RPMI8226 (cell line): ENCODE data around the gene NCBP2.

ENCODE experiments used
- DNase-seq: peaks from one replicate; pipeline ENCODE4 v3.0.0-alpha.2; 2015

Gene NCBP2

DNA sequence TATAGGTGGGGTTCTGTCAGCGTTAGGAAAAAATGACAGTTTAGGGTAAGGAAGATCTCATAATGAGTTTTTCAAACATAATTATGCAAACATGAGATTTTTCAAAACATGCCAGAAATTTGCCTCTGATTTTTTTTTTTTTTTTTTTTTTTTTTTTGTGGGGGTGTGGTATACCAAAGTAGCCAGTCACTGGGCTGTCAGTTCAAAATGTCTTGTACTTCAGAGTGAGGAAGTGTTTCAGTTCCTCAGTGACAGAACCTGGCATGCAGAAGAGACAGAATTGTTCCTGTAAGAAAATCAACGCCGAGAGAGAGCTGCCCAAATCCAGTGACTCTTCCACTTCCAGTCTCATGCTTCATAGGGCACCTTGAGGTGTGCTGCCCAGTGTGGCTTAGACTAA is 9.7 kb downstream of the NCBP2 start:
- DNase-seq = no peak

DNA sequence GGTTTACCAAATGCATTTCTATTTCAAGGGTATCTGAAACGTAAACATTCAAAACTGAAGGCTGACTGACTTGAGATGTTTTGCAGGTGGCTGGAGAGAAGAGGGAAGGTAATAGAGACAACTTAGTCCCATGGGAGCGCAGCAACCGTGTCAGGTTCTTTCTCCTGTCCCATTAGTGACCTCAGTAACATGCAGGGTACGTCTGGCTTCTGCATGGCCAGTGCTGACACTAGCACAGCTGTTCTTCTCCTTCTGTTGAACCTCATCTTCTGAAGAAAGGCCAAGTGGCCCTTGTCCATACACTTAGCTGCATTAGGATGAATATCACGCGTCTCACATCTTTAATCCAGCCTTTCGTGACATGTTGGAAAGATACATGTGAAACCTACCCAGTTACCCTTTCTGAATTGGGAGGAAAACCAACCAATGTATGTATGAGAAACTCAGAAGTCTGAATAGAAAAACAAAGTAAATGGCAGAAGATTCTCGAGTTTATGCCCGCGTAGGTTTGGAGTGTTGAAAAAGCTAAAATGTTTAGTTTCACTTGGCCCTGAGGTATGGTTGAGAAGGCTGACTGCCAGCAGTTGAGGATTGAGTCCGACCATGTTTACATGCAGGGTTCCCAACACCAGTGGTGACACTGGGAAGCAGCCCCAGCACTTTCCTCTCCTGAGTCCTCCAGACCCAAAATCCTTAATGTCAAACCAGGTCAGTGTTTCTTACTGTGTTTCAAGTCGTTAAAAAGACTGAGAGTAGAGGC is 10.3 kb downstream of the NCBP2 start:
- DNase-seq = no peak

DNA sequence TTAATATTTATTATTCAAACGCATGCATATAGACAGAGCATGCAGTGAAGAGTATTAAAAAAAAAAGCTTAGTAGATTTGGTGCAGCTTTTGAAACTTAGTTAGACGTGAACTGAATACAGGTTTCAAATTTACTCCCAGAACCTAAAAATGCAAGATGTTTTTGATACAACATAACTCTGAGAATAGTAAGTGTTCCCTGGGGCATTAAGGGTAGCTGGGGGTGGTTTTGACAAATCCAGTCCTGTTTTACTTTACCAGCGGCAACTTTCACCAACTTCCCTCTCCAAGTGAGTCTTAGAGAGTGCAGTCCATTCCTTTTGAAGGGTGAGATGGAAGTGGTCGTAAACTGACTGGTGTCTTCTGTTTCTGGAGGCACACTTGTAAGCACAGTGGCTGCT is 11.2 kb downstream of the NCBP2 start:
- no peak for DNase-seq

DNA sequence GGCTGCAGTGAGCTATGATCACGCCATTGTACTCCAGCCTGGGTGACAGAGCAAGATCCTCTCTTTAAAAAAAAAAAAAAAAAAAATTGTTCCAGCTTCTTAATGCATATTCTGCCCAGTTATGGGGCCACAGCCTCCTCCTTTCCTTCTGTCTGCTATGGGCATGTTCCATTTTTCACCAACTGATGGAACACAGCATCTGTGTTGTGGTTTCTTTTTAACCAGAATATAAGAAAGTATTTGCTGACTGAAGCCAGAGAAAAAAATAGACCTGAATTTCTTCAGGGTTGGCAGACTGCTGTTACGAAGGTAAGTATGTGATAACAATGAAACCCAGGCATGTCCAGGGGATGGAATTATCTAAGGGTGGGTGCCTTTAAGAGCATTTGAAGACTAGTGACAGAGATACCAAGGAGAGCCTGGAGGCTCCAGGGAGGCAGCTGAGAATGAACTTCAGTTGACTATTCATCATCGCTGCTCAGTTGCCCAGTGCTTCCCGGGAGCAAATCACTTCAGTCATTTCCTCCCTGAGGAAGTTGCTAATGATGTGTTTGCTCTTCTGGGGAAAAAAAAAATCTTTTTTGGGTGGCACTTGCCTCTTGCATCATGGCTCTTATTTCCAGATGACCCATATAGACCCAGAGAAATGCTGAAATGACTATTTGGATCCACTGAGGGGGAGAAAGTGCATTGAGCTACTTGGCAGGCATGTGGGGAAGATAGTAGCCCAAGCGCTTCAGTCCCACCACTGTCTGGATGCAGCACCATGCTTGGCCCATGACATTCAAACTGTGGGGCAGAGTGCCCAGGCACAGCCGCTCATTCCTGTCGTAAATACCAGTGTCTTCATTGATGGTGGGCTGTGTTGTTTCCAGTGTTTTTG is 14.5 kb downstream of the NCBP2 start:
- DNase-seq = no peak

DNA sequence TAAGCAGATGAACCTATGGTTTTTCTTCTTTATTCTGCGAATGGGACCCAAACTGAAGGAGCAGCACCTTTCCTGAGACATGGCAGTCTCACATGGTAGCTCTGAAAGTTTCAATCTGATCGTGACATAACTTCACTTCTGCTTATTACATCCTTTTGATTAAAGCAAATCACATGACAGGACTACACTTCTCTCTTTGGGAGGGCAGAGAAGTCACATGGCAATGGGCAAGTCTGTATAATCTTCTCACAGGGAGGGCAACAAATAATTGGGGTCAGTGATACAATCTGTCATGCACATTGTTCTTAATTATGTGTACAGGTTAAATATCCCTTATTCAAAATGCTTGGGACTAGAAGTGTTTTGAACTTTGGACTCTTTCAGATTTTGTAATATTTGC is 21.6 kb downstream of the NCBP2 start:
- no peak for DNase-seq

DNA sequence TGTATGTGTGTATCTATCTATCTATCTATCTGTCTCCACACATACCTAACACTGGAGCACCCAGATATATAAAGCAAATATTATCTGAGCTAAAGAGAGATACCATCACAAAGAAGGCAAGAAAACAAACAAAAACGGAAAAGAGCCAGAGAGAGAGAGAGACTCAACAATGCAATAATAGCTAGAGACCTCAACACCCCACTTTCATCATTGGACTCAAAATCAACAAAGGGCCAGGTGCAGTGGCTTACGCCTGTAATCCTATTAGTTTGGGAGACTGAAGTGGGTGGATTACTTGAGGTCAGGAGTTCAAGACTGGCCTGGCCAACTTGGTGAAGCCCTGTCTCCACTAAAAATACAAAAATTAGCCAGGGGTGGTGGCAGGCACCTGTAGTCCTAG is 23.4 kb downstream of the NCBP2 start:
- DNase-seq = no peak

DNA sequence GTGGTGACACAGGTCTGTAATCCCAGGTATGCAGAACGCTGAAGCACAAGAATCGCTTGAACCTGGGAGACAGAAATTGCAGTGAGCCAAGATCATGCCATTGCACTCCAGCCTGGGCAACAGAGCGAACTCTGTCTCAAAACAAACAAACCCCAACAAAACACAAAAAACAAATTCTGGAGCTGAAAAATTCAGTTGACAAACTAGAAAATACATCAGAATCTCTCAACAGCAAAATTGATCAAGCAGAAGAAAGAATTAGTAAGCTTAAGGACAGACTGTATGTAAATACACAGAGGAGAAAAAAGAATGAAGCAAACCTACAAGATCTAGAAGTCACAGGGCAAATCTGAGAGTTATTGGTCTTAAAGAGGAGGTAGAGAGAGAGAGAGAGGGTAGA is 25.3 kb downstream of the NCBP2 start:
- DNase-seq = no peak

DNA sequence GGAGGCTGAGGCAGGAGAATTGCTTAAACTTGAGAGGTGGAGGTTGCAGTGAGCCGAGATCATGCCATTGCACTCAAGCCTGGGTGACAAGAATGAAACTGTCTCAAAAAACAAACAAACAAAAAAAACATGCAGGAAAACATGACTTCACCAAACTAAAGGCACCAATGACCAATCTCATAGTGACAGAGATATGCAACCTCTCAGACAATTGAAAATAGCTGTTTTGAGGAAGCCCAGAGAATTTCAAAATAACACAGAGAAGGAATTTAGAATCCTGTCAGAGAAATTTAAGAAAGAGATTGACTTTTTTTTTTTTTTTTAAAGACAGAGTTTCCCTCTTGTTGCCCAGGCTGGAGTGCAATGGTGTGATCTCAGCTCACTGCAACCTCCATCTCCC is 26.1 kb downstream of the NCBP2 start:
- DNase-seq = no peak

DNA sequence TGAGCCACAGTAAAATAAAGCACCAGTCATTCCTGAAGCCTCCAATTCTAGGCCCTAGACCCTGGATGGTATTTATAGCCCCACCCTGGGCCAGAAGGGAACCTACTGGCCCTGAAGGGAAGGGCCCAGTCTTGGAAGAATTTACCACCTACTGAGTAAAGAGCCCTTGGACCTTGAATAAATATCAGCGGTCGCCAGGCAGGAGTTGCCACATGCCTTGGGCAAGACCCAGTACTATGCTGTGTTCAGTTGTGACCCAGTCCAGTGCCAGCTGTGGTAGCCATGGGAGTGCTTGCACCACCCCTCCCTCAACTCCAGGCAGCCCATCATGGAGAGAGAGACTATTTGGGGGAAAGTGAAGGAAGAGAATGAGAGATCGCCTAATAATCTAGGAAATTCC is 27.0 kb downstream of the NCBP2 start:
- no peak for DNase-seq

DNA sequence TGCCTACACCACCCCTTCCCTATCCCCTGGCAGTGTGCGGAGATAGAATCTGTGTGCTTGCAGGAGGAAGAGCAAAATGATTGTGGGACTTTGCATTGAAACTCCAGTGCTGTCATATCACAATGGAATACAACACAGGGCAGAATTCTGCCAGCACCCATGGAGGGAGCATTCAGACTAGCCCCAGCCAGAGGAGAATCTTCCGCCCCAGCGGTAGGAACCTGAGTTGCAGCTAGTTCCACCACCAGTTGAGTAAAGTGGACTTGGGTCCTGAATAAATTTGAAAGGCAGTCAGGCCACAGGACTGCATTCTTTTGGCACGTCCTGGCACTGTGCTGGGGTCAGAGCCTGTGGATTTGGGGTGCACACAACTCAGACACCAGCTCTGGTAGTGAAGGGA is 27.5 kb downstream of the NCBP2 start:
- DNase-seq = no peak

DNA sequence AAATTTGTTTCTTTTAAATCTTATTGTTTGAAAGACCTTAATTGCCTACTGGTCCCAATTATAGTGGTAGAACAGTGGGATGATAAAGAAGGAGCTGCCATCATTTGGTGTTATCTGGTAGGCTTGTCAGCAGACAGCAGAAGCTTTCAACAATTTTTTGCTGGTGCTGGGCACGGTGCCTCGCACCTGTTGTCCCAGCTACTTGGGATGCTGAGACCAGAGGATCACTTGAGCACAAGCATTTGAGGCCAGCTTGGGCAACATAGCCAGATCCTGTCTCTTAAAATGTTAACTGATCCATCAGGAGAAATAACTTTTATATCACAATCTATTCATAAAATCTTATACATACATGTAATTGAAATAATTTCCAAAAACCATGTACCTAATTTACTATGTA is 38.6 kb downstream of the NCBP2 start:
- DNase-seq = no peak

DNA sequence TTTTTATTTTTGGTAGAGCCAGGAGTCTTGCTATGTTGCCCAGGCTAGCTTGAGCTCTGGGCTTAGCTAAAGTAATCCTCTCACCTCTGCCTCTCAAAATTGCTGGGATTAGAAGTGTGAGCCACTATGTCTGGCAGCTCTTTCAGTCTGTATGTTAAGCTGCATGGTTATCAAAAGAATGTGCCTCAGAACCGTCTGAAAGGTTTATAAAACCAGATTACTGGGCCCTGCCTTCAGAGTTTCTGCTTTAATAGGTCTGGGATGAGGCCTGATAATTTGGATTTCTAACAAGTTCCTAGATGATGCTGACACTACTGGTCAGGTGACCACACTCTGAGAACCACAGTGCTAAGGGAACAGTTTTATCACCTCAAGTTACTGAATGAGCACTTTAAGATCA is 40.0 kb downstream of the NCBP2 start:
- no peak for DNase-seq

DNA sequence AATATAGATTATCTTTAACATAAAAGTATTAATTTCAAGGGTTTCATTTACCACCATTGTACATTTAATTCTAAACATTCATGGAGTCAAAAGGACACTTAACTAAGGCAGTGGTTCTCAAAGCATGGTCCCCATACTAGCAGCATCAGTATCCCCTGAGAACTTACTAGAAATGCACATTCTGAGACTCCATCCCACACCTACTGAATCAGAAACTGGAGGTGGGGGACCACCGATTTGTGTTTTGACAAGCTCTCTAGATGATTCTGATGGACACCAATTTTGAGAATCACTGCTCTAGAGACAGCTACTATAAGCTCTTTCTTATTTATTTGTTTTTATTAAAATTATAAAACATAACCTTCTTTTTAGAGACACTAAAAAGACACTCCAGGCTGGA is 40.6 kb downstream of the NCBP2 start:
- no peak for DNase-seq

DNA sequence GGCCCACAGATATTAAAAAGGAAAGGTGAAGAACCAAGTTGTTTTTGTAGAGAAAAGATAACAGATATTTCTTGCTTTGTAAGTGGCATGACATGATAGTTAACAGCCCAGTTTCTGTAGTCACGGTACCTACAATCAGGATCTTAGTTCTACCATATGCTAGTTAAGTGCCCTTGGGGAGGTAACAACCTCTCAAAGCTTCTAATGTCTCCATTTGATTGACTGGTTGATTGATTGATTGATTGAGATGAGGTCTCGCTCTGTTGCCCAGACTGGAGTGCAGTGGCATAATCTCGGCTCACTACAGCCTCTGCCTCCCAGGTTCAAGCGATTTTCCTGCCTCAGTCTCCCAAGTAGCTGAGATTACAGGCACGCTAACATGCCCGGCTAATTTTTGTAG is 46.1 kb downstream of the NCBP2 start:
- DNase-seq = no peak

DNA sequence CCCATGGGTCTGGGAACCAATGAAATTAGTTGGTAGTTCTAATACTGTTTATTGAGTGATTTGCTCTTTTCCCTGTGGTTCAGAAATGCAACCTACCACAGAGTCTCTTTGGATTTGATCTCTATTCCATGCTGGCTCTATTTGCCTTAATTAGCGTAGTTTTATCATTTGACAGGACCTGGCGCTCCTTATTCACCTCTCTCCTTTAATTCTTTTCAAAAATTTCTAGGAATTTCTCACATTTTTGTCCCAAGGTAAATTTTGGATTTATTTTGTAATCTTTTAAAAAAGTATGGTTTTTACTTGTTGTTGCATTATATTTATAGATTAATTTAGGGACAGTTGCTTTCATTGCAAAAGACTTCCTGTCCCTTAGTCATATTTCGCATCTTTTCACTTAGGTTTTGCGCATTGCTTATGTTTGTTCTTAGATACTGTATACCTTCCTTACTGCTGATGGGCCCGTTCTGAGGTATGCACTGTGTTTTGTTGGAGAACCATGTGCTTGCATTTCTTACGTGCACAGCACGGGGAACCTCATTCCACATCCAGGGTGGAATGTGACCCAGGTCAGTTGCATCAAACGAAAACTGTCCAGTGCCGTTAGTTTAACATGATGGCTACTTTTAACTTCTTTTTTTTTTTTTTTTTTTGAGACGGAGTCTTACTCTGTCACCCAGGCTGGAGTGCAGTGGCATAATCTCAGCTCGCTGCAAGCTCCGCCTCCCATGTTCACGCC is 47.6 kb downstream of the NCBP2 start:
- no peak for DNase-seq

DNA sequence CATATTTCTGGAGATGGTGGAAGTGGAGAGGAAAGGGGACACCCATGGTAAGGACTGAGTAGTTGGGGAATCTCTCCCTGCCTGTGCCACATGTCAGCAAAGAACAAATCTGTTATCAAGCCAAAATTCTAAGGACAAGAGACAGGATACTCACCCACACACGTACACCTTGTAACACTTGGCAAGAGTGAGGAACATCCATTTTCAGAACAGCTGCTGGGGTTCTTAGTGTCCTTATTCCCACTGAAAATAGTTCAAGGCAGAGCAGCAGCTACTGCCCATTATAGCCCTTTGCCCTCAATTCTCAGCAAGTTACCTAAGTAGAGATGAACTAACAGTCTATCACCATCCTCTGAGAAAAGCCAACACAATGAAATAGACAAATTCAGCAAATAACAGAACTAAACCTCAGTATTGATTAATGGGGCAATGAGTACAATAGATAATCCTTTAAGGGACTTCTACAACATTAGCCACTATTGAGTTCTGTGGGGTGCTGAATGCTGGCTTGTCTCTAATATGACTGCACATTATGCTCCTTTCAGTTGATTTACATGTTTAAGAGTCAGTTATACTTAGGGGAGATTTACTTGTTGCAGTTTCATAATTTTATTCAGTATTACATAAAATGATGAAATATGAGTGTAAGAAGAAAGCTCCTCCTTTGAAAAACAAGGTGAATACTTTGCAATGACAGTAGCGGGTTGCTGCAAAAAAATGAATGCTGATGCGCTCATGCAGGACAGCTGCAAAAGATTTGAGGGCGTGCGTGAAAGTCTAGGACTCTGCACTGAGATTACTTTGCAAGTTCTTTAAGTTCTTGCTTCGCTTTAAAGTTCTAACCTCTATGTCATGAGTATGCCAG is 52.3 kb downstream of the NCBP2 start:
- DNase-seq = no peak

DNA sequence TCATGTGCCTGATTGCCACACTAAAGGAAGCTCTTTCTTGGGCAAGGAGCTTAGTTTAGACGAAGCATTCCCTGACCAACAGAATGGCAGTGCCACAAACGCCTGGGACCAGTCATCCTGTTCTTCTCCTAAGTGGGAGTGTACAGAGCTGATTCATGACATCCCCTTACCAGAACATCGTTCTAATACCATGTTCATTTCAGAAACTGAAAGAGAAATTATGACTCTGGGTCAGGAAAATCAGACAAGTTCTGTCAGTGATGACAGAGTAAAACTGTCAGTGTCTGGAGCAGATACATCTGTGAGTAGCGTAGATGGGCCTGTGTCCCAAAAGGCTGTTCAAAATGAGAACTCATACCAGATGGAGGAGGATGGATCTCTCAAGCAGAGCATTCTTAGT is 56.2 kb downstream of the NCBP2 start:
- no peak for DNase-seq
